NCI-H524 (cell line): Measurements from ENCODE around the gene SH3GL2.

Experiments used
- DNase-seq, 2 experiments: peaks; one replicate each; lab custom pipeline; 2025; lab: John Stamatoyannopoulos, UW

SH3GL2 gene

DNA sequence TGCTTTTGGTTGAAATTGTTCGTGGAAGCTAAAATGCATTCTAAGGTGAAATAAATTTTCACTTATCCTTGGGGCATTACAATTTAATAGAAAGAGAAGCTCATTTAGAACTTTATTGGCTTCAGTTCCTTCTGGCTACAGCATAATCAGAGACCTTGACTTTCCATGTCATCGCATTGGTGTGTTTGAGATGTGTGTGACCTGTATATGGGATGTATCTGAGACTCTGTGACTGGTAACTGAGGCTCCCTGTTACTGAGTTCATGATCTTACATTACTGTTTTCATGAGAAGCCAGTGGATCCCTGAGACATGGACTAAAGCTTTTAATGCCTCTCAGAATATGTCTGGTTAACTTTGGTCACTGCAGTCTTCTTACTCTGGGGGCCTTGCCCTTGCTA, 32.5 kb downstream of the SH3GL2 start:
- DNase-seq = no peak

DNA sequence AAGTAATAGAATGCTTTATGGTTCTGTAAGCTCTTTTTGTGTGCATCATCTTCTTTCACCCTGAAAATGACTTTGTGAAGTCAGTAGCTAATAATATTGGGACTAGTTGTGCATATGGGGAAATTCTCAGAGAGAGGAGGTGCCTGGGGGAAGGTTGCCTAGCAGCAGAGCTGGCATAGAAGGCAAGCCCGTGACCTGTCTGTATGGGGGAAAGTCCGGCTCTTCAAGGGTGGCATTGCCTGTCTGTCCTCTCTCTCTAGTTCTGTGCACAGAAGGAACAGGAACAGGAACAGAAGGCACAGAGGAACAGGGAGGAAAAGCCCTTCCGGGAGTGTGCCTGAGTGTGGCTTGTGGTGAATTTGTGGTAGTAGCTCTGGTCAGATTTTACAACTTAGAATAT, 33.1 kb downstream of the SH3GL2 start:
- peak in 1 of 2 experiments; percentile 17 for DNase-seq

DNA sequence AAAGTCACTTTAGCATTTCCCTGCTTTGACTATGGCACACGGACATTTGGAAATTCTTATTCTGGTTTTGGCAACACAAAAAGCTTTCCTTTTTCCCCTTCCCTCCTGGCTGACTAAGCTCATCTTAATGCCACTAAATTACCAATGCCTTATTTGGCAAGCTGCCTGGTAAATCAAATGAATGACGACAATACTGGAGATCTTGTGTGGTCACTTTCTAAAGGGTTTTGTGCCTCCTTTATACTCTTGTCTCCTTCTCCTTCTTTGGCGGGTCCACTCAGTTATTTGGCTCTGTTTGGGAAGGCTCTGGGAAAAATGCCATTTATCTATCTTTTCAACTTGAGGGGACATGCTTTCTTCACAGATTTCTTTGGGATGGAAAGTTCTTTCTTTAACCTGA, 34.9 kb downstream of the SH3GL2 start:
- DNase-seq = peak; percentile 11 to 67

DNA sequence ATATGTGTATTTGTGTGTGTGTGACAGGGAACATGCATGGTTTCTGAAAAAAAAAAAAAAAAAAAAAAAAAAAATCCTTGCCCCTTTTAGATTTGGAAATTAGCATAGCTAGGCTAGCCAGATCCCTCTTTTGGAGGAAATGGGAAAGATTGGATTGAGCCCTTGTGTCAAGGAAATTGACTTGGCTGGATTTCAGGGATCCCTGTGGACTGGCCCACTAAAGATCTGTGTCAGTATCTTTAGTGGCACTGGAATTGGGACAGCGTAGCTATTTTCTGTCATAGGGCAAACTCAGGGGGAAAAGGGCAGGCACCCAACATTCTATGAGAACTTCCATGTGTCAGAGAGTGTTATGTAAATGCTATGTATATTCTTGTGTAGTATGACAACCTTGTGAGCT, 35.4 kb downstream of the SH3GL2 start:
- no peak for DNase-seq

DNA sequence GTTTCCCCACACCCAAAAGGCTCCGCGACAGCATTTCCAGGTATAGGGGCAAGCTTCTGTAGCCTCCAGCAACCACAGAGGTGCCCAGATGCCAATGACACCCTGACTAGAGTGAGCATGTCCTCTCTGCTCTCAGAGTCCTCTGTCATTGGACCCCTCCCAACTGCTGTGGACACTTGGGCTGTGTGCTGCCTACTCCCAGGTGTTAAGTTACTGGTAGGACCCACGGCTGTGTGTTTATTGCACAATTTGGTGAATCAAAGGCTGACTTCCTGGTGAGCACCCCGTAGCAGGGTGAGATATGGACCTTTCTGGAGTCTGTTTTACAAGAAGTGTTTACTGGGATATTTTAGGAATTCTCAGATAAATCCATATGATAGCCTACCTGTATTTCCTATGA, 36.0 kb downstream of the SH3GL2 start:
- DNase-seq = peak in 1 of 2 experiments; percentile 39

DNA sequence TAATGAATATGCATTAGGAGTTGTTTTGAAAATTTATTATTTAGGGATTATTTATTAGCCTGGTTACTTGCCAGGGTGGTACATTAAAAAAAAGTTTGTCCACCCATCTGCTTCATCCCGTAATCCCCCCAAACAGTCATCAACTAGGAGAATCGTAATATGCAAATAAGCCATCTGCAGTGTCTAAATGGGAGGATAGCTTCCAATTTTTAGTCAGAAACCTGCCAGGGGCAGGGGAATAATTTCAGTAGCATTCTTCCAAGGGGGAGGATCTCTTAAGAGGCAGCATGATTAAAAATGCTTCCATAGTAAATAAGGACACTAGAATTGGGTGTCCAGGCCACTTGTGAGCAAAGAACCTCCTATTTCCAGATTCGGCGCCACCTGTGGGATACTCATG, 43.3 kb downstream of the SH3GL2 start:
- DNase-seq = peak; percentile 91 to 98

DNA sequence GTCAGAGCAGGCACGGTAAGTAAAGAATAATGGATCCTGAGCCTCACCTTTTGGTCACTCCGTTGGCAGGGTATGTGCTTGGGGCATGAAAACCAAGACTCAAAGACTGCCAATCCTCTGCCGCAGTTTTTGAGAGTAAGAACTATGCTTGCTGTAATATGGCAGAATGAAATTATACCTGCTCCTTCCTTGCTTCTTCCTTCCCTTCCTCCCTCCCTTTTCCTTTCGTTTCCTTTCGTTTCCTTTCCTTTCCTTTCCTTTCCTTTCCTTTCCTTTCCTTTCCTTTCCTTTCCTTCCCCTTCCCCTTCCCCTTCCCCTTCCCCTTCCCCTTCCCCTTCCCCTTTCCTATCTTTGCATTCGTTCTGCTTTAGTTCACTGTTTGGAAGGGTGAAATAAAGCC, 43.9 kb downstream of the SH3GL2 start:
- no peak for DNase-seq

DNA sequence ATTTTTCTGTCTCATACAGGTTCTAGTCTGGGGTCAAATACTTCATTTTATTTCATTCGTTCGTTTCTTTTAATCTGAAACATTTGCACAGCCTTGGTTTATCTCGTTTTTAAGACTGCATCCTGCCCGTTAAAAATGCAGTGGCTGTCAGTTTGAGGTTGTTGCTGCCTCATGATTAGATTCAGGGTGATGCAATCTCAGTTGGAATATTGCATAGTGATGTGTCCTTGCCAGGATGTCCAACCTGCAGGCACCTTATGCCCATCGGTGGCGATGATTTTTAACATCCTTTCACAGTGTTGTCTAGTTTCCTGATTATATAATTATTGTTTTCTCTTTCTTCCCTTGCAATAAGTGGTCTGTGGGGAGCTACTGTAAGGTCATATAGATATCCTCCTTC, 45.1 kb downstream of the SH3GL2 start:
- DNase-seq = no peak

DNA sequence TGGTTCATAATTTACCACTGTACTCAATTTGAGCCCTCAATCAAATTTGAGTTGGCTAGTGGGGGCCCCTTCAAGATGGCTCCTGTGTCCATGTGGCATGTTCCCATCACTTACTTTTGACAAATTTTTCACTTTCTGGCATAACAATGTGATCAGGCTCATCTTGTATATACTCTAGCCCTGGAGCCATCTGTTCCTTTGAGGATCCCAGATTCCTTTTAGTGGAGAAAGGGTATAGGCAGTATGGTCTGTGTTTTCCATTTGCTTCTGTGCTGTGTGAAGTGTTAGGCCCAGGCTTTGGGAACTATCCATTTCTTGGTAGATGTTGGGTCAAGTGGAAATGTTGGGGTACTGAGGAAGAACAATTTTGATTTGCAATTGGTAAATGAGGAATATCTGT, 45.7 kb downstream of the SH3GL2 start:
- DNase-seq = peak; percentile 71 to 84

DNA sequence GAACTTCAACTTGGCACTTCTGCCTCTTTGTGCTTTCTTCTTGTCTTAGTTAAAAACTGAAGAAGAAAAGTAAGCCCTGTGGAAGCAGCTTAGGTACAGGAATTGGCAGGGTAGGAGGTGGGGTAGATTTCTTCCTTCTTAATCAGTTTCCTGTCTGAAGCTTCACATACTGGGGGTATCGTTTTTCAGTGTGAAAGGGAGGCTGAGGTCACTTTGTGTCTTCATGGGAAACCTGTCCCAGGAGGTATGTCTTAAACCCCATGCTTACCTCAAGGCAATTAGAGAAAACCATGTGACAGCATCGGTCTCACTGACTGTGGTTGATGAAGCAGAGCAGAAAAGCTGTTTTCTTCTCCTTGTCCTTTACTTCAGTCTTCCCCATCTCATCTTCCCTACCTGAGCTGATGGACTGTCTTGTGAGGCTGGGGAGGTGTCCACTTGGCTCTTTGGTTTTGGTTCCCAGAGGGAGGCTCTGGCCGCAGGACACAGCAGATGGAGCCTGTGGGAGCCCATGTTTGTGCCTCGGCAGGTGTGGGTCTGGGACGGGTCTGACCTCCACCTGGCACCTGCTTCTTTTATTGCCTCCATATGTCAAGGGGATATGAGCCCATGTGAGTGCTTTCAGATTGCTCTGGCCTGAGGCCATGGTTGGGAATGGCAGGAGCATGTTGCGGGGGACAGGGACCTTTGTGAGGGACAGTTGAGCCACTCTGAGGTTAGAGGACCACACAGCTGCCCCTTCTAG, 47.0 kb downstream of the SH3GL2 start:
- peak; percentile 43 to 63 for DNase-seq

DNA sequence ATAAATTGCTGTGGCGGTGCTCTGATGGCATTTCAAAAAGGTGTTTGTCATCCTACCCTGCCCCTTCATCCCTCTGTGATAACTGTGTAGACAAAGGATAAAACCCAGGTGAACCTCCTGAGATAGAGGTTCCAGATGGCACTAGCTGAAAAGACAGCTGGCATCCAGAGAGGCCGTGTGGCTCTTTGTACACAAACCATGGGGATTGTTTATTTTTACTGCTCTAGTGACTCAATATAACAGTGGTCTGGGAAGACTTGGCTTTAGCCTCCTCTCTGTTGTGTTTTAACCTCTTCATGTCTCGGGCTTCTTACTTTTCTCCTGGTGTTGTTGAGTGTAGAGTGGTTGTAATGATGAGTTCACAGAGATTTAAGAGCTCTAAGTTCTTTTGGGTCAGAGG, 48.8 kb downstream of the SH3GL2 start:
- DNase-seq = peak; percentile 48 to 87

DNA sequence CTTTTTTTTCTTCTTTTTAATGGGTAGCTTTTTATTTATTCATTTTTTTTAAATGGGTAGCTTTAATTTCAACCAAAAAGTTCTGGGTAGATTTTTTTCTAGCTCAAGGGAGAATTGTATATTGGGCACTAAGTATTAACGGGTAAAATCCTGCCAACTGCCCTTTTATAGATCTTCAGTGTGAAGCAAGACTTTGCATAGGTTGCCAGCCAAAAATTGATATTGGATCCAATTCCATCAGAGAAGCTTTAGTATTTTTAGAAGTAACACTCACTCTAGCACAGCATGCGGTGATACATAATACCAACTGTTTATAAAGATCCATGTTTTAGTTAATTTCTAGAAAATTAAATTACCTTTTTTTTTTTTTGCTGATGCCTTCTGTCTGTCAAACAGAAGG, 49.8 kb downstream of the SH3GL2 start:
- DNase-seq = no peak

DNA sequence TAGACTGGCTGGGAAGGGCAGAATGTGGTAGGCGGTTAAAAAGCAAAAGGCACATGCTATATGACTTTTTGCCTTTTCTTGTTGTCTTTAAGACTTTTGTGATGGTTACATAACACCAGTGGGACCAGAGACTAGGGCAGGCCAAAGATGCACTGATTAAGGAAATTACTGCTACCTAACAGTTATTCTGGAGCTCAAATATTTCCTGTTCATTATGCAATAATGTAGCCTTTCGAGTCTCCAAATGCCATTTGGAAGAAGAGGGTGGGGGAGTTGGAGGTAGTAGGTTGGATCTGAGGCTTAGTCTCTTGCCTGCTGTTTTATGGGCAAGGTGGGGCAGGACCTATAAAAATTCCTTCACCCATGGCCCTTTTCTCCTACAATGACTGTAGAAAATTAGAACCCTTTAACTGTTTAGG, 51.7 kb downstream of the SH3GL2 start:
- DNase-seq = no peak

DNA sequence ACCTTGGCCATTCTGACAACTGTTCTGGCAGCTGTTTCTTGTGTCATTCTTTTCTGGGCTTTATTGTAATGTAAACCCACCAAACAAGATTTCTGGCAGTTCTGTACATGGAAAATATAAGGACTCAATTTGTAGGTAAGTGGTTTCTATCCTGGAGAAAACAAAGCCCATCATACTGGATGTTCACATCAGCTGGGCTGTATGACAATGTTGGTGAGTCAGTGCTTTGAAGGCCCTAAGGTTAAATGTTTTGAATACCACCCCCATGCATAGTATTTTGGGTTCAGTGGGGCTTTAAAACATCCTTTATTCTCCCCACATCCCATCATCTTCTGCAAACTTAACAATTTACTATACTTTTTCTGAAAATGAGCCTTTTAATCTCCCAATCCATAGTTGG, 52.5 kb downstream of the SH3GL2 start:
- no peak for DNase-seq

DNA sequence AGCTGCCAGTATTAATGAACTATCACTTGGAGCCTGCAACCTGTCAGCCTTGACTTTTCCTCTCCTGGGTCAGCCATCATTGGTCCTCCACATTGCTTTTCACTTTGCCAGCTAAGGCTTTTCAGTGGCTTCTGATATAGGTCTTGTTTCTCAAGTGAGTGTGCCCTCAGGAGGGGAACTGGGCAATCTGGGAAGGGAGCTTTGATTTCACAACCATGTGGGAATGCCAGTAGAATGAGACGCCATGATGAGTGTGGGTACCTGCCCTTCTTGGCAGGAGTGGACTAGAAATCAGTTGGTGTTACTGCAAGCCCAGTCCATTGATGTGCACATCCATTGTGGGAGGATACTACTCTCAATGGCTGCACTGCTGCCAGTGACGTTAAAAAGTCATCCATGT, 54.1 kb downstream of the SH3GL2 start:
- no peak for DNase-seq

DNA sequence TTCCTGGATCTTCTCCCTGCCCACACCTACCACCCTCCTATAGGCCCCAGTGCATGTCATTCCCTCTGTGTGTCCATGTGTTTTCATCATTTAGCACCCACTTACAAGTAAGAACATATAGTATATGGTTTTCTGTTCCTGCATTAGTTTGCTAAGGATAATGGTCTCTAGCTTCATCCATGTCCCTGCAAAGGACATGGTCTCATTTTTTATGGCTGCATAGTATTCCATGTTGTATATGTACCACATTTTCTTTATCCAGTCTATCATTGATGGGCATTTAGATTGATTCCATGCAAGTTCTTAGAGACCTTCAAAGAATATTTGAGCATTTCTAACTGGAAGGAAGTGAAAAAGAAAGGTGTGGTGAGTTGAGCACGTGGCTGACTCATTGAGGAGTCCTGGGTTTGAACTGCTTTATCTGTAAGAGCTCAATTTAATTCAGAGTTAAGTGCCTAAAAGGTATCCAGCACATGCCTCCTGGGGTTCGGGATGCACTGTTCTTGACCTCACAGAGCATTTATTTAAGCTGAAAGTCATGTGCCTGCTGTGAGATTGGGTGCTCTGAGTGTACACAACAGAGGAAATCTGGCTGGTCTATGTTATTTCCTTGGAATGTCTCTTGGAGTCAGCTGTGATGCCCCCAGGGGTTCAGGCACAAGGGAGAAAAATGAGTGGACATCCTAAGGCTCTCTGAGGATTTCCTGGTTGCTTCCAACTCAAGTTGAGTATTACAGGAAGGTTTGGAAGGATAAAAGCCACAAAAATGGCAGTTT, 56.4 kb downstream of the SH3GL2 start:
- DNase-seq = no peak

DNA sequence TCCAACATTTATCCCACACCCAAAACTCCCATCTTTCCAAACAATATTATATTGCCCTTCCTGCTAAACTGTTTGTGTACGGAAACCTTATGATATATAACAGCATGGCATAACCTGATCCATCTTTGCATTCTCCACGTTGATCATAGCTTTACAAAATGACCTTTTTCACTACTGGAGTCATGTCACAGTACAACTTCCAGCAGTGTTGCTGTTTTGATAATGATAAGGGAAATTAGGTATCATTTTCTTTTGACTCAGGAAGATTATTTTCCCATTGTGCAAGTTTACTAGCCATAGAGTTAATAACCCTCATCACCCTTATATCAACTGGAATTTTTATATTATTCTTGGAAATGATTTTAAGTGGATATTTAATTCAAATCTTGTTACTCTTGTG, 57.5 kb downstream of the SH3GL2 start:
- DNase-seq = no peak

DNA sequence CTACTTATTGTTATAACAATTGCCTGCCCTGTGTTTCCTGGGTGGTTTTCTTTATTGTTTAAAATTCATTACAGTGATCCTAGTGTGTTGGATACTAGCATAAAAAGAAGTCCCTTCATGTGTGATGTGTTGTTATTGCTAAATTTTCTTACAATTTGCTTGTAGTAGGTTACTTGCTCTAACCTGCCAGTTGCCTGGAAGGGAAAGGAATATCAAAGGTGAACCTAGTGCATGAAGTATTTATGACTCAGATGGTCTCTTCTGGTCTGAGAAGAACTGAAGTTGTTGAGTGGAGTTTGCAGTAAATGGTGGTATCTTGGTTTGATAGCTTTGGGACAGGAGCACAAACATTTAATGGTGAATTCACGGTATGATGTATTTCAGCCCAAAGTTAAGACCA, 58.0 kb downstream of the SH3GL2 start:
- DNase-seq = no peak

DNA sequence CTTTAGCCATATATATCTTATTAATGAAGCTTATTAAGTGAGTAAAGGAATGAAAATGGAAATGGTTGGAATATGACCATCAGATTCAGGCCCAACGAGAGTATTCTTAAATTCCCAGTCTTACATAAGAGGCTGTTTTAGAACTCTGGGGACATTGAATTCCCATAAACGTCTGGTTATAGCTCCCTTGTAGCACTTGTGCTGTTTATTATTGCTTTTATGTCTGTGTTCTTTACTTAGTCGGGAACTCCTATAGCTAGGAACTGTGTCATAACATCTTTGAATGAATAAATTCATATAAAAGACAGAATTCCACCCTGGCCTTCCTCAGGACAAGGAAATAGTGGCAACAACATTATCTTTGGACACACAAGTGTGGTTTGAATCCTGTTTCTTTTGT, 58.4 kb downstream of the SH3GL2 start:
- DNase-seq = no peak

DNA sequence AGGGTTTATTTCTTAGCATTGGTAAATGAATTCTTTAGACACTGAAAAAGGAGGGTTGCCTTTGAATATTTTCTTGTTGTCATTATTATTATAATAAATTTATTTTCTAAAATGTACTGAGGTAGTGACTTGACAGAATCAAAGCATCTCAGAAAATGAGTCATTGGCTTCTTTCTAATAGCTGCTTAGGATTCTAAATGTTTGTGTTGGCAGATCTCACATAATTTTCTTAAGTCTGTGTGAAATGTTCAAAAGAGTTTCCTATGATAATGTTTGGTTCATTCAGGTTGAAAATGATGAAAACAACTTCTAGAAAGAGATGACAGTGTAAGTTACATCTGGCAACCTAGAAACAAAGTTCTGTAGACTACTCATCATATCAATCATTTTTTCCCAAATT, 69.7 kb downstream of the SH3GL2 start:
- DNase-seq = no peak

DNA sequence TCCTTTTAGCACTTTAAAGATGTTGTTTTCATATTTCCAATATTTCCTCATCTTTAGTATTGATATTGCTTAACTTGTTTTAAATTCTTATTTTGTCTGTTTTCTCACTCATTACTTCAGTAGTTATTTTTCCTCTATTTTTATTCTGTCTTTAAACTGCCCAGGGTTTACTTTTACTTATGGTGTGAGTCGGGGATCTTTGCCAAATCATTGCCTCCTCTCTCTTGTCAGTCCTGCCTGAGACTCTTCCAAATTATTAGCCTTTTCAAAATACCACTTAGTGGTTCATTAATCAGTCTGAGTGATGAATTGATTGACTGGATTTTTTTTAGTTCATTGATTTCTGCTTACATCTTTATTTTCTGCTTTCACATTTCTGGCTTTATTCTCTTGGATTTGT, 72.9 kb downstream of the SH3GL2 start:
- no peak for DNase-seq

DNA sequence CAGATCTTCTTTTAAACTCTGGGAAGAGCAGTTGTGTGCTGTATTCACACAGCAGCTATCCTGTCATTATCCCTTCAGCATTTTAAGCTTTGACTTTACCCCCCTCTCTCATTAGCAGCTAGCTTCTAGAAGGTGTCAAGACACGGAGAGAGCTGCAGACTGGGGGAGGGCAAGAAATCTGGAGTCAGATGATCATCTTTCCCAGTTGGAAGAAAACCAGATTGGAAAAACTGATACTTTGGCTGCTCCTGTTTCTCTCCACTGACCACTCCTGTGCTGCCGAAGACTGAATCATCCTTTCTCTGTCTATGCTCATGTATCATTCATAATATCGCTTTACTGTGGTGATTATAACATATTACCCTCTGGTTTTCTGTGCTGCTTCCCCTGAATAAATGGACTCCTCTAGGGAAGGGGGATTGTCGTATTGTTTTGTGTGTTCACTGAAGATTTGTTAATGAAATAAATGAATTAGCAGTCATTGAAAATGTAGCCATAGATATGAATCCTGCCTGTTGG, 75.1 kb downstream of the SH3GL2 start:
- no peak for DNase-seq

DNA sequence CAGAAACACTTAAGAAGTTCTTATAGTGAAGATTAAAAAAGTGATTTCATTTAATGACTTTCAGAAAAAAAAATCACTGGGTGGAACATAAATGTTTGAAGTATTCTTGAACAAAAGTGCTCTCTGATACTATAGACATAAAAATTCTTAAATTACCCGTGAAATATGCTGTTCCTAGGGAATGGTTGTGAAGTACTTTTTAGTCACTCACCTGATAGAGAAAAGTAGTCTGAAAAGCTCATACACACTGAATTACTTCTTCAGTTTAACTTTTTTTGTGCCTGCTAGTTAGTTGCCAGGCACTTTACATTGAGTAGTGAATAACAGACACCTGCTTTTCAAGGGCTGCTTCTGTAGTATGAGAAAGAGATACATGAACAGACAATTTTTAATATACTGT, 78.0 kb downstream of the SH3GL2 start:
- no peak for DNase-seq
